ENCODE data around the gene LIX1L.

Gene LIX1L

DNA sequence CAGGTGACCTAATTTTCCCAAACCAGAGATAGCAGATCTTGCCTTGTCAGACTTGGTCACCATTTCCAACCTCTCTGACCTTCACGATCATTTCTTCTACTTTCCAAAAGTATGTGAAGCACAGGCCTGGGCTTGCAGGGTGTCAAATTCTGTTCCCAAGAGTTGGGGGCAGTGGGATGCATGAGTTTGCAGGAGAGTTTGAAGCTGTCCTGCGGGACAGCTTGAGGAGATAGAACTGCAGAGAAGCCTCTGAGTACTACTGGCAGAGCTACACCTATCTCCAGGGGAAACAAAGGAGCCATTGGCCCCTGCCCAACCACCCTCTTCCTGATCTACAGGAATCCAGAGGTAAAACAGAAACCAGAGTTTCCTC lies 27.3 kb upstream of the LIX1L start:
- peak; percentile 62 for DNase-seq

DNA sequence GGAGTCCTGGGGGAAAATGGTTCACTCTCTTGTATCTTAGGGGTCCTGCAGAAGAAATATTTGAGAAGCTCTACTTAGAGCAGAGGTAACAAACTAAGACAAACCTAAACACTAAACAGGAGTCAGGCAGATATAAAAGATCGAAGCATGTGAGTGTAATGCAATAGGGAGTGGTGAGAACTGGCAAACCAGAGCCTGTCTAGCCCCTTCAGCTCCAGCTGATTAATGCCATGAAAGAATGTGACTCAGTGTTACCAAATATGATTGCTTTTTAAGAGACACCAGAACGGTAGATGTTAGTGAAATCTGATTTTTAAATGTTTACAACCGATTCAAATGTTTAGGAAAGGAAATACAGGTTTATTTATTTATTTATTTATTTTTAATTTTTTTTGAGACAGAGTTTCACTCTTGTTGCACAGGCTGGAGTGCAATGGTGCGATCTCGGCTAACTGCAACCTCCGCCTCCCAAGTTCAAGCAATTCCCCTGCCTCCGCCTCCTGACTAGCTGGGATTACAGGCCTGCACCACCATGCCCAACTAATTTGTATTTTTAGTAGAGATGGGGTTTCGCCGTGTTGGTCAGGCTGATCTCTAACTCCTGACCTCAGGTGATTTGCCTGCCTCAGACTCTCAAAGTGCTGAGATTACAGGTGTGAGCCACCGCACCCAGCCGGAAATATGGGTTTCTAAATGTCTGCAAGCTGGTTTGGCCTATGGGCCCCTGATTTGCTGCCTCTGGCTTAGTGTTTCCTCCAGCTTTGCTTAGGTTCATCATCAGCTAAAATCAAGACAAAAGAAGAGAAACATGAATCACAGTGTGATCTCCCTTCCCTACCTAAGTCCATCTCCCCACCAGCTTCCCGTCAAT lies 26.4 kb upstream of the LIX1L start:
- DNase-seq = peak; percentile 77

DNA sequence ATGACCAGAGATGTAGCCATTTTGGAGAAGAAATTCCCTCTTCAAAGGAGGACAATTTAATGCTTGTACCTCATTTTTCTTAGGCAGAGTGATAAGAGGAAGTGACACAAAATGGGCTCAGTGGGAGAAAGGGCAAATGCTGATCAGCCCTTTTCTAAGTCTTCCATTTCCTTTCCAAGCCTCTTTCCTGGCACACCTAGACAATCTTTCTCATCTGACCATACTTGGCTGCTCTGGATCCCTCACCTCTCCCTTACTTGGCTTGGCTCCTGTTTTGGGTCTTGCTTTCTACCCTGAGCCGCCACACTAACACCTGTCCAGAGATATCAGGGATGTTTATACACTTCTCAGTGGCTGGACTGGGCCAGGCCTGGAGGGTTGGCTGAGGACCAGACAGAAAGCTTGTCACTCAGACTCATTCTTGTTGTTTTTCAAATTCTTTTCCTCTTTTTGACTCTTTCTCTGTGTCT lies 25.4 kb upstream of the LIX1L start:
- DNase-seq = peak; percentile 54

DNA sequence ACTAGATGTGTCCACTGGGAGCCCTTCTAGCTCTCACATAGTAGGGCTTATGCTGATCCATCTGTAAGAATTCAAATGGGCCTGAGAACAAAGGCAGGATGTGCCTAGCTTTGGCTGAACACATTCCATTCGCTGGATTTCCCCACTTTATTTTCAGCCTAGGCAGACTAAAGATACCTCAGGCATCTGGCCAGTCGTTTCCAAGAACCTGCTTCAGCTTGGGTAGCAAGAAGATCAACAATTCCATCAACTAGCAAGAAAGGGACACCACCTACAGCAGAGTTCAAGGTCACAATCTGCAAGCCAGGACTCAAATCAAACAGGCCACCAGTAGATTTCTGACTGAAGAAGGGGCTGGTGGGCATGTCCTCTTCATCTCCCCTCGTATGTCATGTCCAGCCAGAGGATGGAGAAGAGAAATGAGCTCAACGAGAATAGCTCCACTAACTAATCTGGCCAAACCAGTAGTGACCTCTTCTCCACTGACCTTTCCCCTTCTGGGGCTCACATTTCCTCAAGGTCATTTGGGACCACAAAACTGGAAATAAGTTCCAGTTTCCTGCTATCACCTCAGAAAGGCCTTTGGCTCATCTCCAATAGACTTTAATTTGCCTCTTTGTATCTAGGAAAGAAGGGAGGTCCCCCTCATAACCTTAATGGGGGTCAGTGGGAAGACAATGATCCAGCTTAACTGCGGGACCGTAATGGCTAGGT lies 24.4 kb upstream of the LIX1L start:
- DNase-seq = peak; percentile 57

DNA sequence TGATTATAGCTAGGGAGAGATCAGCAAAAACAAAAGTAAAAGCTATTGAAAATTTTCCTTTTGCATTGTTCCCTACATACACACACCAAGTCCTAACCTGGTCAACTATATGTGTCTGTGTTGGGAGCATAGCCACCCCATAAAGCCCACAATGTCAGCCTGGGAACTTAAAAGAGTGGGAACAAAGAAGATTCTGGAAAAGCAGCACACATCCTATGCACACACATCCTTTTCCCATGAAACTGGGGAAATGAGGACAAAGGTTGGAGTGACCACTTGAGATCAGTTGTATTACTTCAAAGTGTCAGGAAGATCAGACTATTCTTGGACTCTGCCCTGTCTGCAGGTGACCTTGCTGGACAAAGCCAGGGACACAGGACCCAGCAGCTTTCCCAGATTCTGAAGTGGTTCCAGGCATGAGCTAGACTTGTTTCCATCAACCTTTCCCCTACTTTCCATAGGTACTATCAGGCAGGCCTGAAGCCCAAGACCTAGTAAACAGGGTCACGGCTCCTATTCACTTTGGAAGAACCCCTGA lies 22.7 kb upstream of the LIX1L start:
- peak; percentile 53 for DNase-seq

DNA sequence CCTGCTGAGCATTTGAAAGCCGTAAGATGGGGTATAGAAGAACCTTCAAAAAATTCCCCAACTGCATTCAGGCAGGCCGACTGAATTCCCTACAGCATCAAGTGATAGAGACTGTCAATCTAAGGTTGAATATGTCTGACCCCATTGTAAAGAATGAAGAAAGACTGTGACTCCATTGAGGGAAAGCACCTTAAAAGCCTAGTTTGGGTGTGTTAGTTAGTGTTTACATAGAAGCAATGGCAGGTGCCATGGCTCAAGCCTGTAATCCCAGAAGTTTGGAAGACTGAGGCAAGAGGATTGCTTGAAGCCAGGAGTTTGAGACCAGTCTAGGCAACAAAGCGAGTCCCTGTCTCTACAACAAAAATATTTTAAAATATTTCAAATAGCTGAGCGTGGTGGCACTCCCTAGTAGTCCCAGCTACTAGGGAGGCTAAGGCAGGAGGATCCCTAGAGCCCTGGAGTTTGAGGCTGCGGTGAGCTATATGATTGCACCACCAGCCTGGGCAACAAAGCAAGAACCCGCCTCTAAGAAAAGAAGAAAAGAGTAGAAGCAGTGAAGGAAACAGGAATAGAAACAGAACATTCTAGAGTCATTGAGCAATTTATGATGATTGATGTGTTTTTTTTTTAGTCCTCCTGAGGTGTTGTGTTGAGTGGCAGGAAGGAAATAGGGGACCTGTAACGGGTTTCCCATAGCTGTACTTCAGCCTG lies 22.1 kb upstream of the LIX1L start:
- no peak for DNase-seq

DNA sequence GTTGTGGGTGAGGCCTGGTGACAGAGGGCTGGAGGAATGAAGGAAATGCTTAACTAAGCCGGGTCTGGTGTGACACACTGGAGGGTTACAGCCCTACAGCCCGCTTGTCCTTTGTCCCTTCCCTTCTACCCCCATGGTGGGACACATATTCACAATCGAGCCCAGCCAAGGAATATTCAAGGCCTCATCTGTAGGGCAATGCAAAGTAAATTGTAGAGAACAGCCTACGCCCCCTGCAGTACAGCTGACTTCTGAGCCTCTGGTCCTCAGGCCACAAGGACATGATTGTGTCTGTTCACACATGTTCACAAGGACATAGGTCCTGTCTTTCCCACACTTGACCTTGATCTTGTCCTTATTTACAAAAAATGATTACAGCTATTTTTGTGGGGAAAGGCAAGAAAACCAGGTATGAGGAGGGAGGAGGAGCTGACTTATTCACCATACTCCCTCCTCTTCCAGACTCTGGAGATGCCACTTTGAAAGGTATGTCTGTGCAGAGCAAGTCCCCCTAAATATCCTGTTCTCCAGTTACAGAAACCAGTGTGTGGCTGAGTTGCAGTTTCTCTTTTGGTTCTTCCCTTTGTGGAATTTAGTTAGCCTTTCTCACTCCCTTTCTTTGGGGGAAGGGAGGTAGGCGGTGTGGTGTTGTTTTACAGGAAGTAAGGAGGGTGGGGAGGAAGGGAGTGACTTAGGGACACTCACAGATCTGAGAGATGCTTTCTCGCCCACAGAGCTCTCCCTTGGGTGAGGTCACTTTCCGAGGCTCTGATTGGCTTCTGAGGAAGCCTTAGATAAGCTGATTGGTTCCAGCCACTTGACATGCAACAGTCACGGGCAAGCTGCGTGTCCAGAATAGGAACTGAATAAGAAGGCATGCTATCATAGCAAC lies 21.3 kb upstream of the LIX1L start:
- peak; percentile 91 for DNase-seq

DNA sequence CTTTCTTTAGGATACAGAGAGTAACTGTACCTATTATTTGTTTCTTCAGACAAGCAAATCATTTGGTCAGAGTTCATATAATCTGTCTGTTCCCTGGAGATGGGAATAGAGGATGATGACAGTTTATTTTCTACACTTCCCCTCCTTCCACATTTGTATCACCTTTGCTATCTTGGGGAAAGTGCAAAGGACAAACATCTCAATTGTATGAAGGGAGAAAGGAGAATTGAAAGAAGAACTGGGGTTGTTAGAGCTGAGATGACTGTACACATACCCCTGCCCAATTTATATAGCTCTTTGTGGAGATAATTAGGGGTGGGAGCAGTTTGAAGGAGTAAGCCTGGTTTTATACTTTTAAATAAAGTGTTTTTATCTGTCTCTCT lies 20.6 kb upstream of the LIX1L start:
- no peak for DNase-seq

DNA sequence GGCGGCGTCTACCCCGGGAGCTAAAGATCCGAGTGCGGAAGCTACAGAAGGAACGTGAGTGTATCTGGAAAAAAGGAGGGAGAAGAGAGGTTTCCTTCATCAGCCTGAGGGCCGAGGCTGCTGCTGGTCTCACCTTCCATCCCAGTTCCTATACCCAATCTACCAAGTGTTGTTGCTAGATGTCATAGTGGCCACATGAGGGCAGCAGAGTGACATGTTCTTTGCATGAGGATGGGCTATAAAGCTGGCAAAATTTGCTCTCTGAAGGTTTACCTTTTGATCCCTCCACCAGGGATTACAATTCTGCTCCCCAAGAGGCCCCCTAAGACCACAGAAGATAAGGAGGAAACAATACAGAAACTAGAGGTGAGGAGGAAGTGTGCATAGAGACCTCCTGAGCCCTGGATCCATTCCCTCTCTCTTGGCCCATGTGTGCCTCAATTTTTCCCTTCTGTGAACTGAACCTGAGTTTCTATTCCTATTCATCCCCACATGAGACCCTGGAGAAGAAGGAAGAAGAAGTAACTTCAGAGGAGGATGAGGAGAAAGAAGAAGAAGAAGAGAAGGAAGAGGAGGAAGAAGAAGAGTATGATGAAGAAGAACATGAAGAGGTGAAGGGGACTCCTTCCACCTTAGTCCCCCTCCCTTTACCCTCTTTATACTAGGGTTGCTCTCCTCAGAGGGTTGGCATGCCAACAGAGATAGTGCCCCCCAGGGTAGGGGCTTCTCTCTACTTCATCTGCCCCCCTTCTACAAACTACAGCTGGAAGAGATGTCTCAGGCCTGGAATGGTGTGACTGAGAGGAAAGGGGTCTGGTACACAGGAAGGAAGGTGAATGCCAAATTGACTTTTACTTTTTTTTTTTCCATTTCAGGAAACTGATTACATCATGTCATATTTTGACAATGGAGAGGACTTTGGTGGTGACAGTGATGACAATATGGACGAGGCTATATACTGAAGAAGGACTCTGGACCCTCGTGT lies 20.0 kb upstream of the LIX1L start:
- DNase-seq = peak; percentile 88

DNA sequence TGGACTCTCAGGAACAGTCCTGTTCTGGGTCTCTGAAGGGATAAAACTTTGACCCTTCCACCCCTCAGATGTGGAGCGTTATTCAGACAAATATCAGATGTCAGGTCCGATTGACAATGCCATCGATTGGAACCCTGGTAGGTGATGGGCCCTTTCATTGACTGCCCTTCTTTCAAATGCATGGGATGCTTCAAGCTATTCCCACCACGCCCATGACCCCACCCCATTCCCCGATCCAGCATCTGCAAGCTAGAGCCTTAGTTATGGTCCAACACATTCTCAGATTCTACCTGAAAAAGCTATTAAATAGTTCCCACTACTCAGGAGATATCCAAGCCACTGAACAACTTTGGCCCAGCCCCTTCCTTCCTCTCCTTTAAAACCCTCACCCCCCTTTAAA lies 19.2 kb upstream of the LIX1L start:
- DNase-seq = no peak

DNA sequence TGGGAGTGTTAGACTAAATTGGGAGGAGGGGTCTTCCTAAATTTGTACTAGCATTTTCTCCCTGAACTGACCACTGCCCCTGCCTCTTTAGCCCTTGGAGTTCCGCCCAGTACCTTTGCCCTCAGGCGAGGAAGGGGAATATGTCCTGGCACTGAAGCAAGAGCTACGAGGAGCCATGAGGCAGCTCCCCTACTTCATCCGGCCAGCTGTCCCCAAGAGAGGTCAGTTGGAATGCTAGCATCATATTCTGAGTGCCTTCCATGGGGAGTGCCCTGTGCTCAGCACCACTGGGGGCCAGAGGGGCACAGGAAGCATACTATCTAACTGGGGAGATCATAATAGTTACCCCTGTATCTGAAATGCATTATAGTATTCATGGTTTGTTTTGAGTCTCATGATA lies 17.4 kb upstream of the LIX1L start:
- no peak for DNase-seq

DNA sequence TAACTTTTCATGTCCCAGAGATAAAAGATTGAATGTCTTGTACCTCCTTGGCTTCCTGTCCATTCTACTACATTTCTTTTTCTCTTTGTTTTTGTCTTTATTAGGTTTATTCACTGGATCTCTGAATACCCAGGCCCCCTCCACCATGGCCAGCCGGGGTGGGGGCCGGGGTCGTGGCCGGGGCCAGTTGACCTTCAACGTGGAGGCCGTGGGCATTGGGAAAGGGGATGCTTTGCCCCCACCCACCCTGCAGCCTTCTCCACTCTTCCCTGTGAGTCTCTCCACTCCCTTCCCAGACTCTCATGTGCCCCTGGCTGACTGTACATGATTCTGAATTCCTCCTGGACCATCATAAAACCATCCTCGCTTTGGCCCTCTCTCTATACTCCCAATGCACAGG lies 16.9 kb upstream of the LIX1L start:
- no peak for DNase-seq

DNA sequence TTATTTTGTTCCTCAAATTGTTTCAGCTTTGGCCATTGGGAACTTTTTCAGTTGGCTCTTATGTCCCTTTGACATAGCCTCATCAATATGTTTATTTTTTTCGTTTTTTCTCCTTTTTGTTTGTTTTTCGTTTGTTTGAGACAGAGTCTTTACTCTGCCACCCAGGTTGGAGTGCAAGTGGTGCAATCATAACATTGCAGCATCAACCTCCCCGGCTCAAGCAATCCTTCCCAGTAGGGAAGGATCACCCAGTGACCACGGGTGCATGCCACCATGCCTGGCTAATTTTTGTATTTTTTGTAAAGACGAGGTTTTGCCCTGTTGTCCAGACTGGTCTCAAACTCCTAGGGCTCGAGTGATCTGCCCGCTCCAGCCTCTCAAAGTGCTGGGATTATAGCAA lies 14.8 kb upstream of the LIX1L start:
- no peak for DNase-seq

DNA sequence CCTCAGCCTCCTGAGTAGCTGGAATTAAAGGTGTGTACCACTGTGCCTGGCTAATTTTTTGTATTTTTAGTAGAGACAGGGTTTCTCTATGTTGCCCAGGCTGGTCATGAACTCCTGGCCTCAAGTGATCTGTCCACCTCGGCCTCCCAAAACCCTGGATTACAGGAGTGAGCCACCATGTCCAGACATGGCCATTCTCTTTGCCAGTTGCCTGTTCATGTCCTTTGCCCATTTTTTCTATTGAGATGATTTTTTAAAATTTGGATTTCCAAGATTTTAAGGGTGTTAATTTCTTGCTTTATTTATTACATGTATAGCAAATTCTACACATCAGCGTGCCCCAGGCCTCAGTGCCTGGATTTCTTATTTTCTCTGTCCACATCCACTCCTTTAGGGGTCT lies 9.5 kb upstream of the LIX1L start:
- DNase-seq = no peak

DNA sequence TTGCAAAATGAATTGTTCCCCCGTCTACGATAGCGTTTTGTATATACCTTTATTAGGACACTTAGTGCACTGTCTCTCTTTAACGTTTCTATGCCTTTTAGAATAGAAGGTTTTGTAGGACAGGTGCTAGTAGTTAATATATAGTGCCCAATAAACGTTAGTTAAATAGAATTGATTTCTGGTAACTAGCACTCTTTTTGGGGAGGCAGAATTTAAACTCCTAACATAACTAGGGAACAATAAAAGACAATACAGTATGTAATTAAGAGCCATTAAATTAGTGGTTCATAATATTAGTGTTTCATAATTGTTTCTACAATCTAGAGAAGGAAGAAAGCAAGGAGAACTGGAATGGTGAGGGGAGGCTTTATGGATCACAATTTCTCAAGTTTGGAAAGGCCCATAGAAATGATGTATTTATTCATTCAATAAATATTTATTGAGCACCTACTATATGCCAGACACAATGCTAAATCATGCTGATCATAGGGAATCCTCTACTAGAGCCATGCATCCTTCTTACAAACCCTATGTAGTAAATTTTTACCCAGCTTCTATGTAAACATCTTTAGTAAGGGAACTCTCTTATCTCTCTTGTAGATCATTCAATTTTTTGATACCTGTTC lies 7.4 kb upstream of the LIX1L start:
- DNase-seq = no peak

DNA sequence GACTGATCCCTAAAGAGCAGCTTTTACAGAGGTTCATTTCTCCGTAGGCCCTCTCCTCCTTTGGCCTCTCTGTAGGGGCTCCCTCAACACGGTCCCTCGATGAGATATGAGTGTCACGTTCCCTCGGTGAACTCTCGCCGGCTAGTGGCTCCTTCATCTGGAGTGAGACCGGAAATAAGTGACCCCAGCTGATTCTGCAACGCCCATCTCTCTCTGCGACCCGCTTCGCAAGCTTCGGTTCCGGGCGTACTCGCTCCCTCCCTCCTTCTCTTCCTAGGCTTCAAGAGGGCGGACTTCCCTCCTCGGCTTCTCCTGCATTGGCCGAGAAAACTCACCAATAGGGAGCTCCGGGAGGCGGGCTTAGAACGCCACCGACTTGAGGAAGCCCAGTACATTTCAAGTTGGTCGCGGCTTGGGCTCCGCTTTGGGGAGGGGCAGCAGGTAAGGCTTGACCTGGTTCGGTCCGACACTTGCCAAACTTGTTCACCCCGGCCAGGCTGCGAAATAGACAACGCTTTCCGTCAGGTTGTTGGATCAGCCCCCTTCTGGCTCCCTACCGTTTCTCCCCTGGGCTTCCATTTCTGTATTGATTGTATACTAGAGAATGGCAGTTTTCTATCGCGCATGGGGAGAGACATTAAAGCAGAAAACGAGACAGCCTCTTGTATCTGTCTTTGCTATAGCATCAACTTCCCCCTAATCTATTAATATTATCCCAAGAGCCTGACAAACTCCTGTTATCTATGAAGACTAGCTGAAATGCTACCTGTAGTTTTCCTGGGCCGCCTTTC lies 6.7 kb upstream of the LIX1L start, which contains the start of the genes ANKRD34A and POLR3GL:
Gene ANKRD34A, minus strand, starts transcription at position 248 of the 791 bp plus-strand sequence. CDS start 2,816 bp downstream, outside the sequence.
Gene POLR3GL, plus strand, starts transcription at position 363 of the 791 bp plus-strand sequence. CDS start 10,176 bp downstream, outside the sequence.
- DNase-seq = peak; percentile 97

DNA sequence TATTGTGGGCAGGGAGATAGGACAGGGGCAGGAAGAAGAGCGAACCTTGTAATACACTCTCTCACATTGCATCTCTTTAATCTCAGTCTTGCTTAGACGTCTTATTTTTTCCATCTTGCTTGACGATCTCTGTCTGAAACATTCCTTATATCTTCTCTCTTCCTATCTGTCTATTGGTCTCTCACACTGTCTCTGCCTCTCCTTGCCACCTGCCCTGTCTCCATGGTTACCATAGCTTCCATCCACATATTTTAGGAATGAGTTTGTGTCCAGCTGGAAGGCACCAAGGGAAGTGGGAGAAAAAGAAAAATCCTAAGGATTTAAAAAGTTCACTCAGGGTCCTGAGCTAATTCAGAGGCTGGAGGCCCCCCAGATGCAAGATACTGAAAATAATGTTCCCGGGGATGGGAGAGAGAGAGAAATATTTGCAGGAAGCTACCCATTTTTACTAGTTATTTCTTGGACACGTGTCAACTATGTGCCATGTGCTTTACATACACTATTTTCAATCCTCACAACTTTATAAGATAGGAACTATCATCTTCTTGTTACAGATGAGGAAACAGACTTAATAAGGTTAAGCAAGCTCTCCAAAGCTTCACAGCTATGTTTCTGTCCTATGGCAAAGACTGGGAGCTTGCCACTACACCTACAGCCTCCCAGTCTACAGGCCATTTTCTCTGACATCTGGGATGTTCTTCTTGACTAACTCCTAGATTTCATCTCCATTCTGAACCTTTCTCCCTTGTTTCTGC lies 5.6 kb upstream of the LIX1L start:
- no peak for DNase-seq
